ENCODE results near the gene FSTL4. TPM values are rescaled to one million over a fixed set of nuclear protein-coding genes. Genes with fewer than 3 reads are reported as not detected.

FSTL4 gene
- total RNA-seq, 1 donor = 0.52 TPM

DNA sequence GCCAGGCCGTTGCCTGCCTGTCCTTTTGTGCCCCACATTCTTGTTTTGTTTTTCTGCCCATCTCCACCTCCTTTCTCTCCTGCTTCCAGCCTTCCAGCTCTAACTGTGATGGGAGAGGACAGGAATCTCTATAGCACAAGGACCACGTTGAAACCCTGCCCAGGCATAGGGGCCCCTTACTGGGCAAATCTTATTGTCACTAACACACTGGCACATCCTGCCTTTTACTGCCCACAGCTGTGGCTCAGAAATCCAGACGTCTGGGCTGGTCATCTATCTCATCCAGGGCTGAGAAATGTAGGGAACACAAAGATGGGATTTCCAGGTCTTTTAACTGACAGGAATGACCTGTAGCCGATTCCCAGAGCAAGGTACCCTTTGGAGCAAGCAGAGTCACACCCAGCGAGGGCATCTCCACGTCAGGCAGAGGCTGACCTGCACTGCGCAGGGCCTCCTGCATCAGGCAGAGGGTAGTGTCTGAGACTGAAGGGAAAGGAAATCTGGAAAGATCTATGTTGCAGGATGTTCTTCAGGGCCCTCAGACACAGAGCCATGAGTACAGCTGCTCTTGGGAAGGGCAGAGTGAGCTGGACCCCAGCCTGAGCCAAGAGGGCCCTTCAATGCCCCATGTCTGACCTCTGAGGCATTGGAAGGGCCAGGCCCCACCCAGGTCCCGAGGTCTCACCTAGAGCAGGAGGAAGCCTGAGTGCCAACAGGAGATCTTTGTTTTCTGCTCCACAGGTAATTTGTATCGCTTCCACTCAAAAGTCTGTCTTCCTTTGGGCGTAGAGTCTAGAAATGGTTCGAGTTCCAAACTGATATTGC, 278.8 kb downstream of the FSTL4 start:
- no peaks in the 10 kb centered on the region for H3K4me1 ChIP-seq (ENCODE audit: insufficient read depth, low read length)
- no peaks in the 10 kb centered on the region for H3K9me3 ChIP-seq (ENCODE audit: low read depth, low read length)
- H3K4me3 ChIP-seq (ENCODE audit: low read length) = no peak overlapping the region
- no peaks in the 10 kb centered on the region for H3K27me3 ChIP-seq (ENCODE audit: insufficient read depth, low read length)

GRCh38 chr5:133332439-133333024, 279.8 kb downstream of the FSTL4 start:
- Histone ChIP-seq H3K27me3 (ENCODE audit: insufficient read depth, low read length) (no peaks in the 10 kb centered on the region), H3K4me1 (ENCODE audit: insufficient read depth, low read length) (no peaks in the 10 kb centered on the region), H3K9me3 (ENCODE audit: low read depth, low read length) (no peaks in the 10 kb centered on the region), H3K4me3 (ENCODE audit: low read length) (no peak overlapping the region)

DNA sequence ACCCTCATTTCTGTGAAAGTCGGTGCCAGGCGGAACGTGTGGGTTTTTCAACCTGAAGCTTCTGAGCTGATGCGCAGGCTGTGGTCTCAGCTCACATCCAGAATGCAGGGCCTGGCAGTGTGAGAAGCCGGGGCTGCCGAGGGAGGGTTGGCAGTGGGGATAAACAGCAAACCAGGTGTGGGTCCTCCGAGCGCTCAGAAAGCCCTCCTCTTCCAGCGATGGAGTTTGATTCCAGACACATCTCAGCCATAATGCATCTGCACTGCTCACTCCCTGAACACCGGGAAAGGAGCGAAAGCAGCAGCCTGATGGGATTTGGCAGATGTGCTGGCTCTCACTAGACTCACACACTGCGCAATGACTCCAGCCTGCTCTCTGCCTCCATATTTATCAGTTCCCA, 280.4 kb downstream of the FSTL4 start:
- Histone ChIP-seq H3K4me3 (ENCODE audit: low read length) (no peak overlapping the region), H3K9me3 (ENCODE audit: low read depth, low read length) (no peaks in the 10 kb centered on the region), H3K27me3 (ENCODE audit: insufficient read depth, low read length) (no peaks in the 10 kb centered on the region), H3K4me1 (ENCODE audit: insufficient read depth, low read length) (no peaks in the 10 kb centered on the region)

DNA sequence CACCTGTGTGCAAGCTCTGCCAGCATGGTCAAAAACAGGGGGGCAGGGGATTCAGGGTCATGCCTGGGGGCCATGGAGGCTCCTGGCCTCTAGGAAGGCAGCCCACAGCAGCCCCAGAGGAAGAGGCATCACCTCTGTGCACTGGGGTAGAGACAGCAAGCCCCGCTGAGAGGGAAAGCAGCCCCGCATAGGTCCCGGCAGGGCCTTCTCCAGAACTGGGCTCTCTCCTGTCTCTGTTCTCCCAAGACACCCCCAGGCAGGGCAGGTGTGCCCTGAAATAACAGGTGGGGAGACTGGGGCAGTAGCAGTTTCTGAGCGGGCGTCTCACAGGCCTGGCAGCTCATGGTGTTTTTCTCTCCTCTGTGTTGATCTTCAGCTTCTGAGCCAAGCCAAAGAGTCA, 281.4 kb downstream of the FSTL4 start:
- no peaks in the 10 kb centered on the region for H3K27me3 ChIP-seq (ENCODE audit: insufficient read depth, low read length)
- H3K9me3 ChIP-seq (ENCODE audit: low read depth, low read length) = no peaks in the 10 kb centered on the region
- no peaks in the 10 kb centered on the region for H3K4me1 ChIP-seq (ENCODE audit: insufficient read depth, low read length)
- no peak overlapping the region for H3K4me3 ChIP-seq (ENCODE audit: low read length)

GRCh38 chr5:133328800-133329199, 283.5 kb downstream of the FSTL4 start:
- no peaks in the 10 kb centered on the region for H3K4me1 ChIP-seq (ENCODE audit: insufficient read depth, low read length)

DNA sequence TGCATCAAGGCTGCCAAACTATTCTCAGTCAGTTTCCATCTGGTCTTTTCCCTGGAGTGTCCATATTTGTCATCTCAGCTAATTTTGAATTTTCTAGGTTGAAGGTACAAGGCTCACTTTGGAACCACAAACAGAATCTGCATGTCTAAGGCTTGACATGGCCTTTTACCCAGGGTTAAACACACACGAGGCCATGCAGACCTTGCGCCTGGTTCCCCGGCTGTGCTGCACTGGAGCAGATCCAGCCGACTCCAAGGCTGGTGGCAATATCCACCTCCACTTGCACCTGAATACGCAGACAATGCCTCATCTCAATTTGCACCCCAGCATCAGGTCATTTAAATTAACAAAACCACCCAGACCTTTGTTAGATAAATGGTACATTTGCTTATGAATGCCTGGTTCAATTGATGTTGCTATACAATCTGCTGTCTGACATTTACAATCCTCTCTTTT, 284.4 kb downstream of the FSTL4 start:
- no peaks in the 10 kb centered on the region for H3K9me3 ChIP-seq (ENCODE audit: low read depth, low read length)
- H3K4me1 ChIP-seq (ENCODE audit: insufficient read depth, low read length) = no peaks in the 10 kb centered on the region
- no peak overlapping the region for H3K4me3 ChIP-seq (ENCODE audit: low read length)

More at GRCh38 chr5:133328800-133329199, 283.5 kb downstream of the FSTL4 start:
- H3K4me3 ChIP-seq (ENCODE audit: low read length) = no peak overlapping the region
- H3K9me3 ChIP-seq (ENCODE audit: low read depth, low read length) = no peaks in the 10 kb centered on the region
- no peaks in the 10 kb centered on the region for H3K27me3 ChIP-seq (ENCODE audit: insufficient read depth, low read length)

DNA sequence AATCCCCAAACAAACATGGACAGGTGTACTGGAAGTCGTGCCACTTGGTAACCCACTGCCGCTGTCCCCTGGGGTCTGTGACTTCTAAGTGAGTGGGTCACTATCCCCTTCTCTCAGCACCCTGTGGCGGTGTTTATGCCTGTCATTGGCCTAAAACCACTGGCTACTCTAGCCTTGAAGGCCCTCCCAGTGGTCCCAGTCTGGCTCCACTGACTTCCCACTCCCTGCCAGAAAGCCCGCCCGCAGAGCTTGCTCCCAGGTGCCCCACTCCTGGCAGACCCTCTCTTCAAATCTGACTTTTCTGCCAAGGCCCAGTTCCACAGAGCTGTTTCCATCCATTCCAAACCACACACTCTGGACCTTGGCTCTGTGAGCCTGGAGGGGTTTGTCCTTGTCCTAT, 286.0 kb downstream of the FSTL4 start:
- Histone ChIP-seq H3K27me3 (ENCODE audit: insufficient read depth, low read length) (no peaks in the 10 kb centered on the region), H3K9me3 (ENCODE audit: low read depth, low read length) (no peaks in the 10 kb centered on the region), H3K4me1 (ENCODE audit: insufficient read depth, low read length) (no peaks in the 10 kb centered on the region), H3K4me3 (ENCODE audit: low read length) (no peak overlapping the region)

More for the DNA sequence above, 284.4 kb downstream of the FSTL4 start:
- H3K27me3 ChIP-seq (ENCODE audit: insufficient read depth, low read length) = no peaks in the 10 kb centered on the region

DNA sequence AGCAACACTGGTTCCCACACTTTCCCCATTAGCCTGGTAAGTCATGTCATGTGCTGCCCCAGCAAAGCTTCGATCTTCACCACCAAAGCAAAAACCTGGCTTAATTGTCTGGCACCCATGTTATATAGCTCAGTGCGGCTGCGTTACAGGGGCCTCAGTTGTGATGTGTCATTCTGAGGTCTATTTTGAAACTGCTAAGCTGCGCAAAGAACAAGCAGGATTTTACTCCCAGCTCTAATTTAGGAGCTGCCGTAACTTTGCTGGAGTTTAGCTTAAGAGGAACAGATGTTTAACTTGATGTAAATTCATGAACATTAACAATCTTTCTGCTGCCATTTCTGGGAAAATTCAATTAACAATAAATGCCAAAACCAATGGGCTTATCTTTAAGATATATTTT, 286.5 kb downstream of the FSTL4 start:
- Histone ChIP-seq H3K27me3 (ENCODE audit: insufficient read depth, low read length) (no peaks in the 10 kb centered on the region), H3K9me3 (ENCODE audit: low read depth, low read length) (no peaks in the 10 kb centered on the region), H3K4me3 (ENCODE audit: low read length) (no peak overlapping the region), H3K4me1 (ENCODE audit: insufficient read depth, low read length) (no peaks in the 10 kb centered on the region)

GRCh38 chr5:133324926-133325325, 287.4 kb downstream of the FSTL4 start:
- no peaks in the 10 kb centered on the region for H3K4me1 ChIP-seq (ENCODE audit: insufficient read depth, low read length)
- no peaks in the 10 kb centered on the region for H3K9me3 ChIP-seq (ENCODE audit: low read depth, low read length)
- H3K4me3 ChIP-seq (ENCODE audit: low read length) = no peak overlapping the region
- H3K27me3 ChIP-seq (ENCODE audit: insufficient read depth, low read length) = no peaks in the 10 kb centered on the region

DNA sequence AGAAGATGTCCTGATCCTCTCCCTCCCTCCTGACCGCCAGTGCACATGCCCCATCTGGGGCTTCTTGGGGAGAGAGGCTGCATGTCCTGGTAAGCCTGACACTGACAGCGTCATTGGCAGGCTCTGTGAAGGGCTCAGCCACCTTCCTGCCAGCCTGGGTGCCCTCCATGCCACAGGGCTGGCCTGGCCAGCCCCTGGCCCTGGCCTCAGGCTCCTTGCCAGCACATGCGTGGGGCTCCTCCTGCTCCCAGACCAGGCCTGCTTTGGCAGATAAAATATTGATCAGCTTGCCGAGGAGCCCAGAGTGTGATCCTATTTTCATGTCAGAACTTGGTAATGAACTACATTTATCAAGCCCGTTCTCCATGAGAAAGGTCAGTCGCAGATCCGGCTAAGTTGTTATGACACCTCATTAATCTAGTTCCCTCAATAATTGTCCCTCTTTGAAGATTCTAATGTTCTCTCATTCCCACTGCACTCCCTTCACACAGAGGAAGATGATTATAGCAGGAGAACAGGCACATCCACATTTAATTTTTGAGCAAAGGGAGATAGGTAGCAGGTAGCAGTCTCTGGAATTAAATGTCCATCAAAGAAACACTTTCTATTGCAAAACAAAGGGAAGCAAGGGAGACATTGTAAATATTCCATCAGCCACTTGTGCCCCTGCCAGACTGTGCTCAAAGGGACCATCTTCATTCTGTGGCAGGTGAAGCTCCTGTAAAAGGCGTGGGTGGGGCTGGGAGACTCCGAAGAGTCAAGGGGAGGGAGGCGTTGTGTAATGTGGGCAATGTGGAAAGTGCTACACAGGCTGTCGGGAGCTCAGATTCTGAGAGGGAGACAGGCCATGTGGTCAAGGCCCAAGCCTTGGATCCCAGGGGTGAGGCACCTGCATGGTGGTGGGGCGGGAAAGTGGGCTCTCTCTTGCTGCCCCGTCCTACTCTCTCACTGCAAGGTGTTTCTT, 288.6 kb downstream of the FSTL4 start:
- no peaks in the 10 kb centered on the region for H3K4me1 ChIP-seq (ENCODE audit: insufficient read depth, low read length)
- no peaks in the 10 kb centered on the region for H3K9me3 ChIP-seq (ENCODE audit: low read depth, low read length)
- no peak overlapping the region for H3K4me3 ChIP-seq (ENCODE audit: low read length)
- H3K27me3 ChIP-seq (ENCODE audit: insufficient read depth, low read length) = no peaks in the 10 kb centered on the region

- Histone ChIP-seq H3K9me3 (ENCODE audit: low read depth, low read length) (no peaks in the 10 kb centered on the region), H3K4me1 (ENCODE audit: insufficient read depth, low read length) (no peaks in the 10 kb centered on the region), H3K4me3 (ENCODE audit: low read length) (no peak overlapping the region), H3K27me3 (ENCODE audit: insufficient read depth, low read length) (no peaks in the 10 kb centered on the region)
Measured at GRCh38 chr5:133322743-133323142, 289.6 kb downstream of the FSTL4 start.

DNA sequence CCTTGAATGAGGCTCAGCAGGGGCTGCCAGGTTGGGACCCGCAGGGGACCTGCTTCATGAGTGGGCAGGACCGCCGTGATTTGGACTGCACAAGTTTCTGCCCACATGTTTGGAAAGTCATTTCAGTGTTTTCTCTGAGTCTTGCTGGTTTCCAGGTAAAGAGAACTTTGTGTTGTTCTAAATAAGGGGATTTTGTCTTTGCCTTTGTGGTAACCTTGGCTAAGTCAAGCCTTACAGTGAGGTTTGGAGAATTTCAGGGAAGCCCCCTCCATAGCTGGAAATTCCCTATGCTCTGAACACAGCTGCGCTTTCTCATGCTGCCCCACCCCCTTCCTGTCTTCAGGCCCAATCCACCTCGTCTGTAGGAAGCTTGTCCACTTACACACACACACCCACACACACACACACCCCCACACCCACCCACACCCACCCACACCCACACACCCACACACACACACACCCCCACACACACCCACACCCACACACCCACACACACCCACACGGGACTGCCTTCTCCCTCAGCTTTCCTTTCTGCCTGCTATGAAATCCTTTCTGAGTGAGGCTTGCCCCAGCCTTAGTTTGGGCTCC, 290.4 kb downstream of the FSTL4 start:
- Histone ChIP-seq H3K4me1 (ENCODE audit: insufficient read depth, low read length) (no peaks in the 10 kb centered on the region), H3K9me3 (ENCODE audit: low read depth, low read length) (no peaks in the 10 kb centered on the region), H3K4me3 (ENCODE audit: low read length) (no peak overlapping the region), H3K27me3 (ENCODE audit: insufficient read depth, low read length) (no peaks in the 10 kb centered on the region)

- Histone ChIP-seq H3K4me3 (ENCODE audit: low read length) (no peak overlapping the region), H3K4me1 (ENCODE audit: insufficient read depth, low read length) (no peaks in the 10 kb centered on the region), H3K9me3 (ENCODE audit: low read depth, low read length) (no peaks in the 10 kb centered on the region), H3K27me3 (ENCODE audit: insufficient read depth, low read length) (no peaks in the 10 kb centered on the region)
Measured at GRCh38 chr5:133321286-133321832, 291.0 kb downstream of the FSTL4 start.

- H3K4me1 ChIP-seq (ENCODE audit: insufficient read depth, low read length) = no peaks in the 10 kb centered on the region
- H3K4me3 ChIP-seq (ENCODE audit: low read length) = no peak overlapping the region
- no peaks in the 10 kb centered on the region for H3K9me3 ChIP-seq (ENCODE audit: low read depth, low read length)
- no peaks in the 10 kb centered on the region for H3K27me3 ChIP-seq (ENCODE audit: insufficient read depth, low read length)
Measured at GRCh38 chr5:133319905-133320520, 292.3 kb downstream of the FSTL4 start.
